H9 (cell line): ENCODE results near the gene TTLL3. TPM values are rescaled to one million over a fixed set of nuclear protein-coding genes. Genes with fewer than 3 reads are reported as not detected.

Experiments used
- DNase-seq: peaks from one replicate; pipeline ENCODE4 v3.0.0-alpha.2; 2017
- H2AFZ ChIP-seq: one replicate; pipeline ENCODE4 v1.6.1; 2013; ENCODE audit warnings: mild to moderate bottlenecking, low read length, control low read depth, moderate library complexity
- H2AK5ac ChIP-seq: 2 replicates; pipeline ENCODE4 v1.6.1; 2013; ENCODE audit warnings: low read length, control low read depth, mixed read lengths; ENCODE audit not compliant: insufficient read length
- H2BK120ac ChIP-seq: one replicate; pipeline ENCODE4 v1.6.1; 2013; ENCODE audit warnings: low read depth, mild to moderate bottlenecking, low read length, control low read depth, inconsistent platforms; ENCODE audit not compliant: poor library complexity, severe bottlenecking
- H2BK12ac ChIP-seq: 2 replicates; pipeline ENCODE4 v1.6.1; 2013; ENCODE audit warnings: low read length, control low read depth, mixed read lengths, low read depth; ENCODE audit not compliant: insufficient read length
- H2BK15ac ChIP-seq: 2 replicates; pipeline ENCODE4 v1.6.1; 2013; ENCODE audit warnings: low read depth, low read length, control low read depth
- H2BK20ac ChIP-seq: one replicate; pipeline ENCODE4 v1.6.1; 2013; ENCODE audit warnings: low read depth, mild to moderate bottlenecking, low read length, control low read depth, inconsistent platforms; ENCODE audit not compliant: poor library complexity, severe bottlenecking
- H2BK5ac ChIP-seq: 2 replicates; pipeline ENCODE4 v1.6.1; 2013; ENCODE audit warnings: low read length, control low read depth, mixed read lengths; ENCODE audit not compliant: insufficient read length
- H3K14ac ChIP-seq: 2 replicates; pipeline ENCODE4 v1.6.1; 2013; ENCODE audit warnings: low read length, control low read depth; ENCODE audit not compliant: insufficient read depth
- H3K18ac ChIP-seq: 2 replicates; pipeline ENCODE4 v1.6.1; 2013; ENCODE audit warnings: low read depth, mild to moderate bottlenecking, mixed read lengths, low read length, control low read depth; ENCODE audit not compliant: insufficient read length
- H3K23ac ChIP-seq: 2 replicates; pipeline ENCODE4 v1.6.1; 2013; ENCODE audit warnings: low read length, control low read depth, mixed read lengths, low read depth; ENCODE audit not compliant: insufficient read length
- H3K23me2 ChIP-seq: 2 replicates; pipeline ENCODE4 v1.6.1; 2013; ENCODE audit warnings: low read depth, mild to moderate bottlenecking, mixed read lengths, low read length, control low read depth; ENCODE audit not compliant: insufficient read length, poor library complexity, severe bottlenecking
- H3K27ac ChIP-seq: 2 replicates; pipeline ENCODE4 v1.5.1; 2013; ENCODE audit warnings: low read length, control low read depth, mixed read lengths, low read depth; ENCODE audit not compliant: insufficient read length
- H3K27me3 ChIP-seq: 2 replicates; pipeline ENCODE4 v1.6.1; 2013; ENCODE audit warnings: low read length, control low read depth, inconsistent platforms; ENCODE audit not compliant: insufficient read depth
- H3K4ac ChIP-seq: 2 replicates; pipeline ENCODE4 v1.6.1; 2013; ENCODE audit warnings: low read depth, mild to moderate bottlenecking, control low read depth, inconsistent platforms, low read length, moderate library complexity
- H3K4me1 ChIP-seq: 2 replicates; pipeline ENCODE4 v1.6.1; 2013; ENCODE audit warnings: low read length, control low read depth, inconsistent platforms; ENCODE audit not compliant: insufficient read depth
- H3K4me2 ChIP-seq: 2 replicates; pipeline ENCODE4 v1.6.1; 2013; ENCODE audit warnings: low read length, control low read depth, mixed read lengths; ENCODE audit not compliant: insufficient read length, insufficient read depth
- H3K56ac ChIP-seq: 2 replicates; pipeline ENCODE4 v1.6.1; 2013; ENCODE audit warnings: low read depth, mild to moderate bottlenecking, mixed read lengths, low read length, control low read depth; ENCODE audit not compliant: insufficient read length
- H3K79me1 ChIP-seq: 2 replicates; pipeline ENCODE4 v1.6.1; 2013; ENCODE audit warnings: low read depth, mild to moderate bottlenecking, moderate library complexity, low read length, control low read depth, inconsistent platforms; ENCODE audit not compliant: insufficient read depth, poor library complexity, severe bottlenecking
- H3K79me2 ChIP-seq: 2 replicates; pipeline ENCODE4 v1.6.1; 2013; ENCODE audit warnings: low read length, control low read depth, inconsistent platforms; ENCODE audit not compliant: insufficient read depth
- H3K9ac ChIP-seq: 2 replicates; pipeline ENCODE4 v1.6.1; 2013; ENCODE audit warnings: low read length, control low read depth, mixed read lengths; ENCODE audit not compliant: insufficient read length; ENCODE audit errors: extremely low read depth
- H3K9me3 ChIP-seq: one replicate; pipeline ENCODE4 v1.6.1; 2013; ENCODE audit warnings: low read depth, low read length, inconsistent platforms; ENCODE audit not compliant: control insufficient read depth
- H3T11ph ChIP-seq: one replicate; pipeline ENCODE4 v1.6.1; 2013; ENCODE audit warnings: mild to moderate bottlenecking, low read length, control low read depth, inconsistent platforms
- H4K20me1 ChIP-seq: one replicate; pipeline ENCODE4 v1.6.1; 2013; ENCODE audit not compliant: control insufficient read depth, insufficient read length, insufficient read depth
- H4K5ac ChIP-seq: 2 replicates; pipeline ENCODE4 v1.6.1; 2013; ENCODE audit warnings: low read depth, mild to moderate bottlenecking, mixed read lengths, low read length, control low read depth; ENCODE audit not compliant: insufficient read length
- H4K8ac ChIP-seq: replicated peaks from 2 replicates; pipeline ENCODE4 v1.6.1; 2013; ENCODE audit warnings: low read length, control low read depth, mixed read lengths, low read depth; ENCODE audit not compliant: insufficient read length
- H4K91ac ChIP-seq: 2 replicates; pipeline ENCODE4 v1.6.1; 2013; ENCODE audit warnings: low read depth, mild to moderate bottlenecking, moderate library complexity, mixed read lengths, low read length, control low read depth; ENCODE audit not compliant: insufficient read length
- H3K27ac Mint-ChIP-seq, 3 experiments: 2 replicates in 2 of 3; 3 replicates in 1 of 3; pipeline ENCODE4 v1.8.0; 2020 to 2021; ENCODE audit warnings: mixed read lengths in 3 of 3, mild to moderate bottlenecking in 1 of 3, moderate library complexity in 1 of 3
- H3K27me3 Mint-ChIP-seq: 2 replicates; pipeline ENCODE4 v1.8.0; 2021; ENCODE audit warnings: low read depth, mild to moderate bottlenecking, moderate library complexity, mixed read lengths
- H3K36me3 Mint-ChIP-seq, 3 experiments: 2 replicates in 2 of 3; 3 replicates in 1 of 3; pipeline ENCODE4 v1.8.0; 2020 to 2021; ENCODE audit warnings: low read depth in 3 of 3, mixed read lengths in 3 of 3; ENCODE audit not compliant: insufficient read depth in 1 of 3
- H3K4me1 Mint-ChIP-seq, 2 experiments: 2 replicates each; pipeline ENCODE4 v1.8.0; 2020; ENCODE audit warnings: mixed read lengths in 2 of 2
- H3K4me3 Mint-ChIP-seq, 2 experiments: 2 replicates in 1 of 2; 3 replicates in 1 of 2; pipeline ENCODE4 v1.8.0; 2020 to 2021; ENCODE audit warnings: mild to moderate bottlenecking in 2 of 2, mixed read lengths in 2 of 2, moderate library complexity in 1 of 2
- H3K9me3 Mint-ChIP-seq, 2 experiments: 2 replicates in 1 of 2; 3 replicates in 1 of 2; pipeline ENCODE4 v1.8.0; 2020; ENCODE audit warnings: mild to moderate bottlenecking in 2 of 2, mixed read lengths in 2 of 2, moderate library complexity in 1 of 2
- CTCF ChIP-seq: fragments of 200-600 bp; sonication (generic); conservative IDR thresholded peaks from 3 replicates; pipeline ENCODE4 v1.8.0; 2021; ENCODE audit warnings: antibody characterized with exemption, mild to moderate bottlenecking
- WGBS: extraction: QIAGEN DNeasy Blood & Tissue Kit; methylation state at CpG from one replicate; pipeline ENCODE4 v1.1.7; 2013; ENCODE audit warnings: missing lambda C conversion rate, low lambda C conversion rate, mixed read lengths; ENCODE audit not compliant: insufficient read length; ENCODE audit errors: extremely low coverage; 5-methylcytosine and 5-hydroxymethylcytosine counted together
- total RNA-seq: library from RNA; stranded (reverse); gene quantifications from 2 replicates; pipeline ENCODE4 v1.2.1, GENCODE V29; 2021

The TTLL3 gene
- total RNA-seq, 1 experiment from 2014 or later, result 14.4 TPM

- no peak overlapping the region for H4K5ac ChIP-seq
- Mint-ChIP-seq H3K27me3 (no peaks in the 10 kb centered on the region; the same call in none of the 2 replicates), H3K36me3 (no peaks in the 10 kb centered on the region), H3K27ac (no peak overlapping the region; a peak in 2 of 7 replicates), H3K4me1 (peaks cover 3 to 5% of the 10 kb centered on the region in 2 experiments; a peak in 2 of 4 replicates), H3K9me3 (no peaks in the 10 kb centered on the region), H3K4me3 (no peak overlapping the region)
- no peak overlapping the region for H3T11ph ChIP-seq
- no peaks in the 10 kb centered on the region for H3K27me3 ChIP-seq
- H2BK12ac ChIP-seq, result no peak overlapping the region
- no peaks in the 10 kb centered on the region for H3K4me1 ChIP-seq
- no peak overlapping the region for H2BK15ac ChIP-seq
- H3K4ac ChIP-seq, result no peak overlapping the region
- no peaks in the 10 kb centered on the region for H4K20me1 ChIP-seq
- WGBS, result no CpG with 5 or more reads among the region's 5 CpGs
- no peak overlapping the region for H4K91ac ChIP-seq
- H2BK120ac ChIP-seq, result no peak overlapping the region
- H2BK5ac ChIP-seq, result no peak overlapping the region
- H2AFZ ChIP-seq, result no peak overlapping the region
- H3K23ac ChIP-seq, result no peak overlapping the region
- H2BK20ac ChIP-seq, result no peak overlapping the region
- H4K8ac ChIP-seq, result no peak overlapping the region
- H3K18ac ChIP-seq, result no peak overlapping the region
- no peaks in the 10 kb centered on the region for H3K23me2 ChIP-seq
- no peak for TF ChIP-seq CTCF
- H3K79me2 ChIP-seq, result no peaks in the 10 kb centered on the region
- H3K27ac ChIP-seq, result no peak overlapping the region
- no peaks in the 10 kb centered on the region for H3K79me1 ChIP-seq
- no peaks in the 10 kb centered on the region for H3K9me3 ChIP-seq
- H2AK5ac ChIP-seq, result no peak overlapping the region
- no peak overlapping the region for H3K56ac ChIP-seq
- H3K14ac ChIP-seq, result no peak overlapping the region
- H3K4me2 ChIP-seq, result no peak overlapping the region
- DNase-seq, result no peak
- no peak overlapping the region for H3K9ac ChIP-seq
Measured at GRCh38 chr3:9878700-9879099, 68.6 kb downstream of the TTLL3 start.
